Epithelial cell of proximal tubule (primary cell): ENCODE data around the gene MTURN. TPM values are rescaled to one million over a fixed set of nuclear protein-coding genes. Genes with fewer than 3 reads are reported as not detected.

Experiments
- DNase-seq: peaks from one replicate; pipeline ENCODE4 v3.0.0-alpha.2; 2011; ENCODE audit warnings: low read depth
- H3K4me3 ChIP-seq: 2 replicates; pipeline ENCODE4 v1.5.1; 2011; ENCODE audit warnings: low read depth, mild to moderate bottlenecking, low read length
- CTCF ChIP-seq: conservative IDR thresholded peaks from 2 replicates; pipeline ENCODE4 v1.5.1; 2012; ENCODE audit warnings: low read depth, mild to moderate bottlenecking, low read length
- total RNA-seq: library from RNA; depleted of rRNA; stranded (reverse); fragments of >200 nt; gene quantifications from 2 replicates; pipeline ENCODE4 v1.2.3, GENCODE V29; 2015

The MTURN gene
- total RNA-seq, 1 donor from 2014 or later: 4.7 TPM

GRCh38 chr7:30176463-30177109, 41.8 kb downstream of the MTURN start:
- no peak for DNase-seq
- no peak overlapping the region for H3K4me3 ChIP-seq
- no peak for TF ChIP-seq CTCF

- DNase-seq: no peak
- H3K4me3 ChIP-seq: no peak overlapping the region
- no peak for TF ChIP-seq CTCF
Observed at GRCh38 chr7:30177186-30177585, 42.4 kb downstream of the MTURN start.

- no peak overlapping the region for H3K4me3 ChIP-seq
- no peak for DNase-seq
- TF ChIP-seq CTCF: no peak
Observed at GRCh38 chr7:30177965-30178364, 43.2 kb downstream of the MTURN start.

GRCh38 chr7:30178748-30179436, 44.1 kb downstream of the MTURN start:
- H3K4me3 ChIP-seq: no peak overlapping the region
- DNase-seq: no peak
- no peak for TF ChIP-seq CTCF

GRCh38 chr7:30180718-30181117, 45.9 kb downstream of the MTURN start:
- DNase-seq: no peak
- H3K4me3 ChIP-seq: no peak overlapping the region
- TF ChIP-seq CTCF: no peak

- no peak for TF ChIP-seq CTCF
- no peak for DNase-seq
- H3K4me3 ChIP-seq: no peak overlapping the region
Observed at GRCh38 chr7:30181211-30181610, 46.4 kb downstream of the MTURN start.
